ENCODE results near the gene HEMK1.

HEMK1 gene

GRCh38 chr3:50604628-50605588 is 35.6 kb downstream of the HEMK1 start:
- no peak for TF ChIP-seq CTCF (IDR thresholded peaks at IDR 0.05; ENCODE audit: control insufficient read depth, insufficient read depth, low read depth, low read length, missing control alignments)
- DNase-seq (ENCODE audit: low read depth), result no peak
- no peak overlapping the region for H3K4me3 ChIP-seq (ENCODE audit: control insufficient read depth, low read depth, low read length)

DNA sequence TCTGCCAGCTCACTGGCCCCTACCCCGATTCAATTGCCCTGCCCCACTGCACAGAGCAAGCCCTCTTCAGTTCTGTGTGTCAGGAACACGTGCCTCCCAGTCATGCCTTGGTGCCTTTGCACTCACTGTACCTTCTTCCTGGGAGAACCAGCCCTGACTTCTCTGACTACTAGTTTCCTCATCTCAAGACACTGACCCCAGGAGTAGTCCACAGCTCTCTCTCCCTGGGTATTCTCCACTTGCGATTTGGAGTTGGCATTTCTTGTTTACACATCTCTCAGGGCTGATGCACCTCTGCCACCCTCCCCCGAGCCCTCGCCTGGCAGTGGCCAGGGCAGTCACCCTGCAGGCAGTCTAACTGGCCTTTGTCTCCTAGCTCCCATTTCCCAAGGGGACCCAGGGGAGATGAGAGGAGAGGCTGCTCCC is 36.6 kb downstream of the HEMK1 start:
- H3K4me3 ChIP-seq (ENCODE audit: control insufficient read depth, low read depth, low read length), result no peak overlapping the region
- no peak for TF ChIP-seq CTCF (IDR thresholded peaks at IDR 0.05; ENCODE audit: control insufficient read depth, insufficient read depth, low read depth, low read length, missing control alignments)
- DNase-seq (ENCODE audit: low read depth), result no peak

DNA sequence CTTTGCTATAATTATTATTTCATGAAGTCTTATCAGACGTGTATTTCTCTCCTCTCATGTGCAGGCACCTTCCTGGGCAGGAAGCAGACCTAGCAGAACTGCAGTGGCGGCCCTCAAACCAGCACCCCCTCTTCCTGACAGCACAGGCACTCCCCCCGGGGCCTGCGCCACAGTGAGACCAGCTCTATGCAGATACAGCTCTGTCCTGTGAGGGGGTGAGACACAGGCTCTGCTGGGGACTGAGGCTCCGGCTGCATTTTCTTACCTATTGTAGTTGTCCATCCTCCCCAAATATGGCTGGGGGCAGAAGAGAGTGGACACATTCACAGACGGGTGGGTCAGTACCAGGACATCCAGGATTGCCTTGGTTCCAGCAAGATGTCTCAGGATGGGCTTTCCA is 37.3 kb downstream of the HEMK1 start:
- H3K4me3 ChIP-seq (ENCODE audit: control insufficient read depth, low read depth, low read length), result no peak overlapping the region
- TF ChIP-seq CTCF (IDR thresholded peaks at IDR 0.05; ENCODE audit: control insufficient read depth, insufficient read depth, low read depth, low read length, missing control alignments), result no peak

GRCh38 chr3:50607271-50608091 is 38.2 kb downstream of the HEMK1 start:
- no peak for TF ChIP-seq CTCF (IDR thresholded peaks at IDR 0.05; ENCODE audit: control insufficient read depth, insufficient read depth, low read depth, low read length, missing control alignments)
- DNase-seq (ENCODE audit: low read depth), result no peak
- H3K4me3 ChIP-seq (ENCODE audit: control insufficient read depth, low read depth, low read length), result no peak overlapping the region

More for the DNA sequence above, 37.3 kb downstream of the HEMK1 start:
- no peak for DNase-seq (ENCODE audit: low read depth)

DNA sequence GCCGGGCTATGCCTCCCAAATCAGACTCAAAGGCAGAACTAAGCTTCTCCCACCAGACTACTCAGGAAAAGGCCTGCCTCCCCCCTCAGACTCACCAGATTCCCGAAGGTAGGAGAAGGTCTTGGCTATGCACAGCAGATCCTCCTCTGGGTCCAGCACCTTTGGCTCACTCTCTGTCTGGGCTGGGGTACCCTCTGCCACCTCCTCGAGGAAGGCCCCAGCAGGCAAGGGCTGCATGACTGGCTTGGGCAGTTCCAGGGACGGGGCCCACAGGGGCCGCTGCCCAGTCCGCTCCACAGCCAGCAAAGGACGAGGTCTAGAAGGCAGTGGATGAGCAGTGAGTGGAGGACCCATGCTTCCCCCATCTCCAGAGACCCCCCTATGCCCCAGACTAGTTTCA is 39.0 kb downstream of the HEMK1 start:
- TF ChIP-seq CTCF (IDR thresholded peaks at IDR 0.05; ENCODE audit: control insufficient read depth, insufficient read depth, low read depth, low read length, missing control alignments), result no peak

DNA sequence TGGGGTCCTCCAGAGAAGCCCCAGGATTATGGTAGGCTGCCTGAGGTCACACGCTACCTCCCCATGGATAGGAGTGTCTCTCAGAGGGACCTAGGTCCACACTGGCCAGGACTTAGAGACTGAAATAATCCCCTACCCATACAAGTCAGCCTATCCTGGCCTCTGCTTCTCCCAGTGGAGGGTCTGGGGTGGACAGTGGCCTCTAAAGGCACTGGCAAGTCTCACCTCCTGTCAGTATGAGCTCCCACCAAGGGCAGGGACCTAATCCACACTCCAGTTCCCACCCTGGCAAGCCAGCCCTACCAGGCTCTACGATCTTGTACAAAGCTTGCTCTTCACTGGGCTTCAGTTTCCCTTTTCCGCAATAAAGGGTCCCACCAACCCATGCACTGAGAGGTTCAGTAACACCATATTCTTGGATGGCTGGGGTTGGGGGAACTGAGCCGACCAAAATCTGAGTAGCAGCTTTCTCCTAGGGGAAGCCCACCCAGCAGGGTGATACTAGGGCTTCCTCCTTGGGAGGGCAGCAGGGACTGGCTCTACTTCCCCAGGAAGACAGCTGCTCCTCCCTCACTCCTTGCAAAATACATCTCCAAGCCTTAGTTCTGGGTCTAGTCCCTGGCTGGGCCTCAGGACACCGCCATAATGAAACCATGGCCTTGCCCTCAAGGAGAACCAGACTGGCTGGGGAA is 39.9 kb downstream of the HEMK1 start:
- no peak overlapping the region for H3K4me3 ChIP-seq (ENCODE audit: control insufficient read depth, low read depth, low read length)
- TF ChIP-seq CTCF (IDR thresholded peaks at IDR 0.05; ENCODE audit: control insufficient read depth, insufficient read depth, low read depth, low read length, missing control alignments), result no peak
- DNase-seq (ENCODE audit: low read depth), result no peak

More for the DNA sequence above, 39.0 kb downstream of the HEMK1 start:
- DNase-seq (ENCODE audit: low read depth), result no peak
- no peak overlapping the region for H3K4me3 ChIP-seq (ENCODE audit: control insufficient read depth, low read depth, low read length)

Data from AG09309 (cell line).